Stimulated activated CD4-positive, alpha-beta T cell treated with anti-CD3 and anti-CD28 coated beads, Interleukin-1b, Interleukin-23, amount 100 ng/mL, for 4 hours (primary cell): Measurements from ENCODE around the gene STAT5B.
"Not testable (repeated sequence)": the region's sequence is repeated elsewhere in the genome, so short reads cannot be mapped to it uniquely, and the experiment has no call there.

Experiments
- DNase-seq, 2 donors: peaks; one replicate each; pipeline ENCODE4 v3.0.0-alpha.2; 2020; ENCODE audit warnings: low read depth in 2 of 2

STAT5B gene

GRCh38 chr17:42233994-42234393 lies 42.2 kb downstream of the STAT5B start:
- DNase-seq = no peak

DNA sequence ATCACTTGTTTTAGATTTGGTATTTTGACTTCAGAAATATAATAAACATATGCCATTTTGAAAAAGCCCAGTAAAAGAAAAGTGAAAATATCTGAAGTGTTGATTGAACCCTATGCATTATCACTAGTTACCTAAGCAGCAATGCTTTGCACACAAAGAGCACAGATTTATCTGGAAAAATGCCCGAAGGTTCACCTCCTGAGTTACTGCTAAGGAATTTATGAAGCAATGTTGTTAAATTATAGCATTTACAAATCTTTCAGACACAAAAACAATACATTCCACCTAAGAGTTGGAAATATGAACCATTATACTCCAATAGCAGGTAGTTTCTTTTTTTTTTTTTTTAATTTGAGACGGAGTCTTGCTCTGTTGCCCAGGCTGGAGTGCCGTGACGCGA lies 43.0 kb downstream of the STAT5B start:
- no peak for DNase-seq

GRCh38 chr17:42230225-42230624 lies 46.0 kb downstream of the STAT5B start:
- no peak for DNase-seq

GRCh38 chr17:42227849-42228700 lies 48.1 kb downstream of the STAT5B start:
- DNase-seq = no peak

DNA sequence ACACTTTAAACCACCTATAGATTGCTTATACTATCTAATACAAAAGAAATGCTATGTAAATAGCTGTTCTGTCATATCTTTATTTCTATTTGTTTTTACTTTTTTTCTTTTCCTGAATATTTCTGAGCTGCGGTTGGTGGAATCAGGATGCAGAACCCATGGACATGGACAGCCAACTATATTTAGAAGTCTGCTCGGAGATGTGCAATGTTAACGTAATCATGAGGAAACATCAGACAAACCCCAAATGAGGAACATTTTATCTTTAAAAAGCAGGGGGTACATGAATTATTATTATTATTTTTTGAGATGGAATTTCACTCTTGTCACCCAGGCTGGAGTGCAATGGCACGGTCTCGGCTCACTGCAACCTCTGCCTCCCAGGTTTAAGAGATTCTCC lies 50.5 kb downstream of the STAT5B start:
- no peak for DNase-seq

DNA sequence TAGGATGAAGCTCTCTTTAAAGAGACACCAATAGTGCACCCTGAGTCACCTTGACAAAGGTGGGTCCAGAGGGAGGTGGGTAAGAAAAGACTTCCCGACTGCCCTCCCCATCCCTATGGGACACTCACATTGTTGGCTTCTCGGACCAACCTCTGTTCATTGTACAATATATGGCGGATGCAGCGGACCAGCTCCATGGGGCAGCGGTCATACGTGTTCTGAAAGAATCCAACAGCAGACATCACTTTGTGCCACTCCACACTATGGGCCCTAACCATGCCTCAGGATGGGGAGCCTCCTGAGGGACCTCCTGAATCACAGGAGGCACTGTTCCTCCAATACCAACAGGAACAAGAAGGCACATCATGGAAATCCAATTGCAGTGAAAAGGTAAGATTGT lies 51.5 kb downstream of the STAT5B start:
- DNase-seq = no peak

- peak; percentile 45 to 54 for DNase-seq
Observed at GRCh38 chr17:42221886-42222745, 54.1 kb downstream of the STAT5B start.

- not testable (repeated sequence) for DNase-seq
Observed at GRCh38 chr17:42219280-42219679, 56.9 kb downstream of the STAT5B start.

DNA sequence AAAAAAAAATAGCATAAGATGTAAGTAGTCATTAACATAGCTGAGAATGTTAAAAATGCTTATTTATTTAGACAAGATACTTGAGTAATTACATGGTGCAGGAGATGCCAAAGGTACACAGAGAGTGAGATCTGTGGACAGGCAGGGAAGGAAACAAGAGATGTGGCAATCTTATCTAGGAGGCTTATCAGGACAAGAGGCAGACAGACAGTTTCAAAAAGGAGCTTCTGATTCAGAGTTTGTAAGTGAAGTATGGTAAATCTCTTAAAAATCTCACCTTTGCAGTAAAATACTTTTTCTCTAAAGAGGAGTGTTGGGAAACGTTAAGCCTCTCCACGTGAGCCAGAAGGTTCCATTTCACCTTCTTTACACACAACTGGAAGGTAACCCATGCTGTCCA lies 62.0 kb downstream of the STAT5B start:
- no peak for DNase-seq

GRCh38 chr17:42212382-42212781 lies 63.8 kb downstream of the STAT5B start:
- DNase-seq = no peak

DNA sequence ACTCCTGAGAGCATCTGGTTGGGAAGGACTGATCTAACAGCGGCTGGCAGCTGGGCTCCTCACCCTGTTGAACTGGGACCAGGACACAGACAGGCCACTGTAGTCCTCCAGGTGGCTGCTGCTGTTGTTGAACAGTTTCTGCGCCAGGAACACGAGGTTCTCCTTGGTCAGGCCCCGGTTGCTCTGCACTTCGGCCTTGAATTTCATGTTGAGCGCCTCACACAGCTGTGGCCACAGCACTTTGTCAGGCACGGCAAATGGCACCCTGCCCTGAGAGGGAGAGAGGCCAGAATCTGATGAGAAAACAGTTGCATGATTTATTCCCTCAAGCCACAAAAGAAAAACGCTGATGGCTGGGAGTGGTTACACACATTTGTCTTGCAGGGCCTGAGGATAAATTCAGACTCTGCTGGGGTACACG lies 64.3 kb downstream of the STAT5B start:
- DNase-seq = not testable (repeated sequence)

DNA sequence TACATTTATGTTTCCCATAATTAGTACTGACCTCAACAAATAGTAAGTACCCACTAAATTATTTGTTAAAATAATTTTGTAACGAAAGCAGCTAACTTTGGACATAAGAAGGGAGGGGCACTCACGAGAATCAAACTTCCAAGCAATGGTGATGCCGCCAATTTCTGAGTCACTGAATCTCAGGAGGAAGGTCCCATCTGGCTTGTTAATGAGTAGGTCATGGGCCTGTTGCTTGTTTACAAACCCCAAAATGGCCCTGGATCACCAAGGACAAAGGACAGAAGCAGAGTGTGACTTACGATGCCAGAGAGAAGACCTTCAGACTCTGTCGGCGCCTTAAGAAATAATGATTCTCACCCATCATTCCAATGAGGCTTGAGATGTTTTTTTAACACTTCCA lies 66.1 kb downstream of the STAT5B start:
- no peak for DNase-seq

DNA sequence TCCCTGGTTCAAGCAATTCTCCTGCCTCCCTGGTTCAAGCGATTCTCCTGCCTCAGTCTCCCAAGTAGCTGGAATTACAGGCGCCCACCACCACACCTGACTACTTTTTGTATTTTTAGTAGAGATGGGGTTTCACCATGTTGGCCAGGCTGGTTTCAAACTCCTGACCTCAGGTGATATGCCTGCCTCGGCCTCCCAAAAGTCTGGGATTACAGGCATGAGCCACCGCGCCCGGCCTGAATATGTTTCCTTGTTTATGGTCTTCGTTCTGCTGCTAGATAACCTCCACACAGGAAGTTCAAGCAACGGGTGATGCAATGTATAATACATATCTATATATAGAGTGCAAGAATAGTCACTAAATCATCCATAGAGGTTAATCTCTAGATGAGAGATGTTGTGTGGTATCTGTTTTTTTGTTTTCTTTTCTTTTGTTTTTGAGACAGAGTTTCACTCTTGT lies 70.0 kb downstream of the STAT5B start:
- not testable (repeated sequence) for DNase-seq

DNA sequence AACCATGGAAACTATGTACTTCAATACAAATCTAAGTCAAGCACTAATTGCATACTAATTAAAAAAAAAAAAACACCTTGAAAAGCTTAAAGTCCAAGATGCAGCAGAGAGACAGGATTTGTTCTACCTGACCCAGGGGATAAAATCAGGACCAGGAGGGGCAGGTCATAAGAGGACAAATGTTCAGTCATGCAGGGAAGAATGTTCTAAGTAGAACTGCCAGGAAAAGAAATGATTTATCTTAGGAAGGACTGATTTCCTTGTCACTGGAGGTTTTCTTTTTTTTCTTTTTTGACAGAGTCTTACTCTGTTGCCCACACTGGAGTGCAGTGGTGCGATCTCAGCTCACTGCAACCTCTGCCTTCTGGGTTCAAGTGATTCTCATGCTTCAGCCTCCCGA lies 72.8 kb downstream of the STAT5B start:
- DNase-seq = no peak

DNA sequence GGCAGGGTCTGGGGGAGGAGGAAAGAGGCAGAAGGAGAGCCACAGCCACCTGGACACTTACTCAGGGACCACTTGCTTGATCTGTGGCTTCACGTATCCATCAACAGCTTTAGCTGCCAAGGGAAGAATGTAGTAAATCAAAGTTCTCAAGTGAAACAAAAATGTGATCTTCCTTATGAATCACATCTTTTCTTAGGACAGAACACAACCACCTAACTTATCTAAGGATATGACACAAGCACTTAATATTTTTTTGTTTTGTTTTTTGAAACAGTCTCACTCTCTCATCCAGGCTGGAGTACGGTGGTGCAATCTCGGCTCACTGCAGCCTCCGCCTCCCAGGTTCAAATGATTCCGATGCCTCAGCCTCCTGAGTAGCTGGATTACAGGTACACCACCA lies 73.5 kb downstream of the STAT5B start:
- no peak for DNase-seq

DNA sequence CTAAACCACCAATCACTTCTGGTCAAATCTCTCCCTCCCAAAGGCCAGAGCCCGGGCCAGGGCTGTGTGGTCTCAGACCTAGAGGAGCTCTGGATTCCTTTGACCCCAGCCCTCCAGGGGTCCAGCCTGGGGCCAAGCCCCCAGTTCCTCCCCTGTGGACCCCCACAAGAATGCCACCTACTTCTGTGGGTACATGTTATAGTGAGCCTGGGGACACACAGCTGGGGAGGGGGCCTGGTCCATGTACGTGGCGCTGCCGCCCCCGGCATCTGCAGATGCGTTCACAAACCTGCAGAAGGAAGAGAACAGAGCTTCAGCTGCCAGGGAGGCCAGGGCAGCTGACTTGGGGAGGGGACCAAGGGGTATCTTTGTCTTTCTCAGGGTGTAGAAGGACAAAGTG lies 74.0 kb downstream of the STAT5B start:
- DNase-seq = no peak

- DNase-seq = no peak
Observed at GRCh38 chr17:42201458-42201772, 74.8 kb downstream of the STAT5B start.

DNA sequence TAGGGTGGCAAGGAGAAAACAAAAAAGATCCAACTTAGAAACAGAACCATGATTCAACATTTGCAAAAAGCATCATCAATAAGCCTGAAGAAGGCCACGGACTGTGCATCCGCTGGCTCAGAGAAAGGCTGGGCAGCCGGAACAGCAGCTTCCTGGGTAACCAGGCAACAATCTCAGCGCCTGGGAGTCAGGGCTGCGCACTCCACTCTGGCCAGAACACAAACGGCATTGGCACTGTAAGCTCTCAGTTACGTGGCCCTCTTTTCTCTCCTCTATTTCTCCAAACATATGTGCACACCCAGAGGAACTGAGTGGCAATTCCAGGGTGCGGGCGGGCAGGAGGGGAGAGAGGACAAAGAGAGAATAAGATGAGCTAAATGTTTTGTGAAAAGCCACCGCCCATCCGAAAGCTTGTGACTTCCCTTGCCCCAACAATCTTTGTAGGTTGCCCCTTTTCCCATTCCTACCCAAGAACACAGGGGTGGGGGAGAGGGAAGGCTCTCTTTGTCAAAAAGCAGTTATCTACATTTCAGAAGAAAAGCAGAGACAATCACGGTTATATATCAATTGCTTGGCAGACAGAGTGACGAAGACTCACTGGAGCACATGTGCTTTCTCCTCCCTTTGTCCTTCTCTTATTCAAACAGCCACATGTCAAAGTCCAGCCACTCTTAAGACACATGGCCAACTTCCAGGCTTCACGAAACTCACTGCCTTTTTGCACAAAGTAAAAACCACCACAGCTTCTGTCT lies 75.3 kb downstream of the STAT5B start:
- DNase-seq = no peak

DNA sequence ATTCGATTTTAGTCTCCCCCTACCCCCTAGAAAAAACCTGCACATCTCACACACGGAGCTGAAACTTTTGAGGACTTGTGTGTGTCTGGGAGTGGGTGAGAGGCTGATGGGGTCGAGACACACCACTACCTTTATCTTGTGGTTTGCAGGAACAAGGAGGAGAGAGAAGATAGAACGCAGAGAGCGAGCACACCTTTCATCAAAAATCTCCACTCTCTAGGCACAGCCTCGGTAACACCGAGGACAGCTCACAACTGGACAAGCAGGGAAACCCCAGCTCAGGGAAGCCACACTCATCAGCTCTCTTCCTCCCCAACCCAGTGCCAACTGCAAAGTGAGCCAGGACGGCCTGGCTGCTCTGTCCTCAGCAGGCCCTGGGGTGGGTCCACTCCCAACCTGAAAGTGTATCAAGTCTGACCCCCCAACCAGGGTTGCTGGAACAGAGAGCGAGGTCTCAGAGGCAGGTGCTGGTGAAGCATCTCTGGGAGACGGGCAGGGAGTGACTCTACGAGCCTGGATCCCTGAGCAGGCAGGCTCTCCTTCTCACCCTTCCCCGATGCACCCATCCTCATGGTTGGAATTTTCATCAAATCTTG lies 76.7 kb downstream of the STAT5B start:
- no peak for DNase-seq

- no peak for DNase-seq
Observed at GRCh38 chr17:42198897-42199296, 77.3 kb downstream of the STAT5B start.

GRCh38 chr17:42197564-42198156 lies 78.5 kb downstream of the STAT5B start:
- no peak for DNase-seq
